ENCODE data around the gene SLC25A17.

SLC25A17 gene

DNA sequence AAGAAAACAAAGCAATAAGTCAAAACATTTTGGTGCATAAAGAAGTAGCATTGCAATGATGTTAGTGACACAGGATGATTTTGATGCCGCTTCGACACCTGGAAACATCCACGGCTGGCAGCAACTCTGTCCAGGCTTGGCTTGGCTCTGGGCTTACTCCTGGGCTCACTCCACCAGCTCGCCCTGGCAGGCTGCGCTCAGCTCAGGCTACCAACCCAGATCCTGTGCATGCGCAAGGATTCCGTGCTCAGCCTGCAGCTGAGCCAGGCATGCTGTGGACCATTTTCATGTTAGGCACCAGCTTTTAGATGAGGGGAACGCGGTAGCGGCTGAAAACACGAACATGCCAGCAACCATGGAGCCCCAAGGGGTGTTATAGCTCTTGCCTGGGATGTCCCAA is 66.0 kb downstream of the SLC25A17 start:
- no peak overlapping the region for H3K4me3 ChIP-seq (ENCODE audit: low read depth, low read length)
- no peak for DNase-seq (ENCODE audit: low read depth)
- TF ChIP-seq, protein P1, sequence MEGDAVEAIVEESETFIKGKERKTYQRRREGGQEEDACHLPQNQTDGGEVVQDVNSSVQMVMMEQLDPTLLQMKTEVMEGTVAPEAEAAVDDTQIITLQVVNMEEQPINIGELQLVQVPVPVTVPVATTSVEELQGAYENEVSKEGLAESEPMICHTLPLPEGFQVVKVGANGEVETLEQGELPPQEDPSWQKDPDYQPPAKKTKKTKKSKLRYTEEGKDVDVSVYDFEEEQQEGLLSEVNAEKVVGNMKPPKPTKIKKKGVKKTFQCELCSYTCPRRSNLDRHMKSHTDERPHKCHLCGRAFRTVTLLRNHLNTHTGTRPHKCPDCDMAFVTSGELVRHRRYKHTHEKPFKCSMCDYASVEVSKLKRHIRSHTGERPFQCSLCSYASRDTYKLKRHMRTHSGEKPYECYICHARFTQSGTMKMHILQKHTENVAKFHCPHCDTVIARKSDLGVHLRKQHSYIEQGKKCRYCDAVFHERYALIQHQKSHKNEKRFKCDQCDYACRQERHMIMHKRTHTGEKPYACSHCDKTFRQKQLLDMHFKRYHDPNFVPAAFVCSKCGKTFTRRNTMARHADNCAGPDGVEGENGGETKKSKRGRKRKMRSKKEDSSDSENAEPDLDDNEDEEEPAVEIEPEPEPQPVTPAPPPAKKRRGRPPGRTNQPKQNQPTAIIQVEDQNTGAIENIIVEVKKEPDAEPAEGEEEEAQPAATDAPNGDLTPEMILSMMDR (conservative IDR thresholded peaks at IDR 0.05; ENCODE audit: low read depth, low read length) = no peak

DNA sequence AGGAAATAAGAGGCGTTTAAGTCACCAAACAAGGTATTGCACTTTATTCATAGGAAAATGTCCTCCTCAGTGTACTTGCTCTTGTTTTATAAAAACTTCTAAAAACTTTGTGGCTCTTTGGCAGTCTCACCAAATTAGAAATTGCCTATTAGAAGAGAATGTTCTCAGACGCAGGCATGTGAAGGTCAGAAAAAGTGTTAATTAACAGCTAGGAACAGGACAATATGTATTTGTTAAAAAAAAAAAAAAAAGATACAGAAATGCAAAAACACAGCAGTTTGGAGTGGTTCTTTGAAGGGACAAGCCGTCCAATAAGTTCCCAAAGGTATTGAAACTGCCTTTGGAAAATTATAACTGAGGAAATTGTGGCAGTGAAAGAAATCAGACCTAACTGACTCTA is 67.9 kb downstream of the SLC25A17 start:
- no peak for DNase-seq (ENCODE audit: low read depth)
- no peak overlapping the region for H3K4me3 ChIP-seq (ENCODE audit: low read depth, low read length)
- TF ChIP-seq, protein P1 (conservative IDR thresholded peaks at IDR 0.05; ENCODE audit: low read depth, low read length) = no peak

DNA sequence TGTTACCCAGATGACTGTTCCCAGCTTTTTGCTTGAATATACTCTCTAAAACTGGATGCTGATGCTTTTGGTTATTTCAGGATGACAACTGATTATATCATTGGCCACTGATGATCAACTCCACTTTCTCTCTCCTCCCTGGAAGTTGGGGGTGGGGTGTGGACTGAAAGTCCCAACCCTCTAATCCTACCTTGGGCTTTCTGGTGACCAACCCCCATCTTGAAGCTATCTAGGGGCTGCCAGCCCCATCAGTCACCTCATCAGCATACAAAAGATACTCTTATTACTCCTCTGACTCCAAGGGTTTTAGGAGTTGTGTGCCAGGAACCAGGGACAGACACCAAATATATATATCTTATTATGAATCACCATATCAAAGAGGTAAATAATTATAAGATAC is 69.3 kb downstream of the SLC25A17 start:
- H3K4me3 ChIP-seq (ENCODE audit: low read depth, low read length) = no peak overlapping the region
- TF ChIP-seq, protein P1 (conservative IDR thresholded peaks at IDR 0.05; ENCODE audit: low read depth, low read length) = no peak
- no peak for DNase-seq (ENCODE audit: low read depth)

DNA sequence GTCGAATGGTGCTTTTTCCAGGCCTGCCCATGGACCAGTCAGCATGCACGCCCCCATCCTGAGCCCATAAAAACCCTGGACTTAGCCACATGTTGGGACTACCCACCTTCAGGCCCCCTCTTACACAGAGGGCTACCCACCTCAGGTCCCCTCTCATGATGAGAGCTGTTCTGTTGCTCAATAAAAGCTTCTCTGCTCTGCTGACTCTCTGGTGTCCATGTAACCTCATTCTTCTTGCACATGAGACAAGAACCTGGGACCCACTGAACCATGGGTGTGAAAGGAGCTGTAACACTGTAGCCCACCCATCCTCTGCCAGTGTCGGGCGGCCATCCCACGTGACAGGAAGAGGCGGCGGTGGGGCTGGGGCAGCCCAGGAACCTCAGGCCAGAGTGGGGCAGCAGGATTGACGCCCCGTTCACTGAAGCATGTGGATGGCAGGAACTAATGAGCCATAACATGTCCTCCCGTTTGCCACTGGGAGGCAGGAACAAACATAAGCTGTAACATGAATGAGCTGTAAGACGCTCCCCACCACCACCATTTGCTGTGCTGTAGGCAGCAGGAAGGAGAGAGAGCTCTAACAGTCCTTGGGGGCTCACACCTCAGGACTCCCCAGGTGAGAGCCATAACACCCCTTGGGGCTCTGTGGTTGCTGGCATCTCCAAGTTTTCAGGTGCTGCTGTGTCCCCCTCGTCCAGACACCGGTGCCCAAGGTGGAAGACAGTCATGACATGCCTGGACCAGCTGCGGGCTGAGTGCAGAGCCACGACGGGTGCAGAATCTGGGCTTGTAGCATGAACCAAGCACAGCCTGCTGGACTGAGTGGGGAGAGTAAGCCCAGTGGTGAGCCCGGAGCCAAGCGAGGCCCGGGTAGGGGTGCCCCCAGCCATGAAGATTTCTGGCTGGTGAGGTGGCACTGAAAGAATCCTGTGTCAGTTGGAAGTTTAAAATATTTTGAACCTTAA is 70.5 kb downstream of the SLC25A17 start:
- no peak for DNase-seq (ENCODE audit: low read depth)
- no peak overlapping the region for H3K4me3 ChIP-seq (ENCODE audit: low read depth, low read length)
- TF ChIP-seq, protein P1 (conservative IDR thresholded peaks at IDR 0.05; ENCODE audit: low read depth, low read length) = no peak

DNA sequence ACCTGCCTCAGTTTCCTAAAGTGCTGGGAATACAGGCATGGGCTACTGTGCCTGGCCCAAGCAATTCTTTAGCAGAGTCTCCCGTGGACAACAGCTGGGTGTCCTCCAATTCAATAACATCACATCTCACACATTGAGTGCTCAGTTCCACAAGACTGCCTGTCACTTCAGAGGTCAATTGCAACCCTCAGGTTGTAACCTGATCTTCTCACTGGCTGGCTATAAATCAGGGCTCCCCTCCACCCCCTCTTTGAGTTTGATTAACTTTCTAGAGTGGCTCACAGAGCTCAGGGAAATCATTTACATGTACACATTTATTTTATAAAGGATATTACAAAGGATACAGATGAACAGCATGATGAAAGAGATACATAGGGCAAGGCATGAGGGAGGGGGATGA is 71.8 kb downstream of the SLC25A17 start:
- TF ChIP-seq, protein P1 (conservative IDR thresholded peaks at IDR 0.05; ENCODE audit: low read depth, low read length) = no peak
- DNase-seq (ENCODE audit: low read depth) = no peak
- no peak overlapping the region for H3K4me3 ChIP-seq (ENCODE audit: low read depth, low read length)

DNA sequence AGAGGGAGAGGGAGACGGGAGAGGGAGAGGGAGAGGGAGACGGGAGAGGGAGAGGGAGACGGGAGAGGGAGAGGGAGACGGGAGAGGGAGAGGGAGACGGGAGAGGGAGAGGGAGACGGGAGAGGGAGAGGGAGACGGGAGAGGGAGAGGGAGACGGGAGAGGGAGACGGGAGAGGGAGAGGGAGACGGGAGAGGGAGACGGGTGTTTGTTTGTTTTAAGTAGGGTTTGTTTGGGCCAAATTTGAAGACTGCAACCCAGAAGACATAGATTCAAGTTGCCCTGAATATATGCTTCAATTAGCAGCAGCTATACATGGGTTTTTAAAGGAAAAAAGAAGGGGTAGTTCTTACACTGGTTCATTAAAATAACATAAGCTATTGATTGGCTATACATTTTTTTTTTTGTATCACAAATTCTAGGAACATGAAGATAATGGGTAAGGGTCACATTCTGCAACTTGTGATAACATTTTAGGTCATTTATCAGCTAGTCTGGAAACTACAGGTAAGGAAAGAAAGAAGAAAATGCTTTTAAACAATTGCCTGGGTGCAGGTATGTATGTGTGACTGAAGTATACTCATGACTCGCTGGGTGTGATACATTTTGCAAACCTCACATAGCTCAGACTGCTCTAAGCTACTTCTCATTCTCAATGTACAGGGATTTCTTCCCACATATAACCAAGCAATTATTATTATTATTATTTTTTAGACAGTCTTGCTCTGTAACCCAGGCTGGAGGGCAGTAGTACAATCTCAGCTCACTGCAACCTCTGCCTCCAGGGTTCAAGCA is 72.5 kb downstream of the SLC25A17 start:
- DNase-seq (ENCODE audit: low read depth) = no peak
- TF ChIP-seq, protein P1 (conservative IDR thresholded peaks at IDR 0.05; ENCODE audit: low read depth, low read length) = no peak
- no peak overlapping the region for H3K4me3 ChIP-seq (ENCODE audit: low read depth, low read length)

All from choroid plexus epithelial cell (primary cell).